ENCODE results near the gene C1orf53. TPM values are rescaled to one million over a fixed set of nuclear protein-coding genes. Genes with fewer than 3 reads are reported as not detected.
A peak's percentile ranks its signal among the peaks of the same experiment; 100 is the strongest.

The C1orf53 gene
- total and polyA plus RNA-seq, 2 of the 4 experiments (the other 2 are of a cell fraction): 4.8 to 7.0 TPM

DNA sequence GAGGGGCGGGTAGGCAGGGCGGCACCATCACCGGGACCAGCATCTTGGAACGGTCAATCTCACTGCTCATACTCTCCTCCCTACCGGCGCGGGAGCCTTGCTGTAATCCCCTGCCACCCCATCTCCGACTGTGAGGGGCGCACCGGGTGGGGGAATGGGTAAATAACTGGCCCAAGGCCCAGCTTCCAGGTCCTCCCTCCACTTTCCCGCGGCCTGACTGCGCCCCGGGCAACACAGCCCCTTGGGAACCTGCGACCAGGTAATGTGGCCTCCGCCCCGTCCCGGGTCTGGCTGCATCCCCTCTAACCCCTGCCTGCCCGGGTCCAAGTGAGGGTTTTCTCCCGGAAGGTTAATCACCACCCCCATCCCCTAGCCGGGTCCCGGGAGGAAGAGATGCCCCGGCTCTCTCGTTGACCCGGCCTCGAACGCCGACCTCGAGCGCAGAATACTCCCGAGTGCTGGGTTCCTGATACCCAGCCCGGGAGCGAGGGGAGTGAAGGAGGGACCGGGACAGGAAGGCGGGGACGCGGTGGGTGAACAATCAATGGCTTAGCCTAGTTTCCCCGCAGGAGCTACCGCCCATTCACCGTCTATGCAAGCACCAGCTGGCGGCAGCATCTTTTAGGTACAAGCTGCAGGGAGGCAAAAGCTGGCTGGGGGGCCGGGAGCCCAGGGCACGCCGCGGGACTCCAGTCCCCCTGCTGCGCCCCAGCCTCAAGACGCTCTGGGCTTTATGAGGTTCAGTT, 8.9 kb downstream of the C1orf53 start:
- dilution Hi-C loops (cut with HindIII; ENCODE audit: low sequenced_read_pairs, unreplicated experiment) (no loop called here), intact Hi-C loops (cut with micrococcal nuclease) (loop anchor here (10.0 kb wide), 2 partner anchors 506 to 774 kb away; no protein-coding TSS in a partner anchor), in situ Hi-C loops (cut with MboI; ENCODE audit: low sequenced_read_pairs) (loop anchor here (10.0 to 25.0 kb wide), 2 partner anchors 554 to 776 kb away; no protein-coding TSS in a partner anchor)
- Histone ChIP-seq H3K27ac (ENCODE audit: insufficient read depth, low read length) (no peak overlapping the region), H3K4me3 (ENCODE audit: insufficient read depth, low read depth, low read length) (no peak overlapping the region), H2BK5ac (ENCODE audit: low read depth, low read length, poor library complexity, severe bottlenecking) (no peak overlapping the region), H3K27me3 (ENCODE audit: control insufficient read depth, insufficient read depth, low read length) (peaks cover 88% of the 10 kb centered on the region), H2AK5ac (ENCODE audit: low read depth, low read length) (no peak overlapping the region), H2BK15ac (ENCODE audit: low read depth, low read length) (no peak overlapping the region), H3K14ac (replicated peaks; ENCODE audit: low read depth, low read length) (no peak overlapping the region), H3K9ac (ENCODE audit: low read depth, low read length) (no peak overlapping the region), H3K4me1 (ENCODE audit: control insufficient read depth, insufficient read depth, low read length) (peaks cover 14% of the 10 kb centered on the region; the same call in 1 of the 2 replicates), H2AK9ac (replicated peaks; ENCODE audit: low read depth, low read length, poor library complexity) (no peak overlapping the region), H4K91ac (ENCODE audit: insufficient read depth, low read depth, low read length) (no peak overlapping the region), H3K4ac (ENCODE audit: low read depth, low read length) (no peak overlapping the region), H3K9me1 (ENCODE audit: insufficient read depth, low read length) (0 out of 2 replicates have a peak, but pooled peaks cover 4% of the 10 kb centered on the region), H3K9me3 (ENCODE audit: control insufficient read depth, insufficient read depth, low read length) (peaks cover 9% of the 10 kb centered on the region; the same call in 1 of the 2 replicates), H2BK120ac (ENCODE audit: low read depth, low read length) (no peak overlapping the region), H3K4me2 (ENCODE audit: low read depth, low read length) (peak overlapping the region; percentile 25), H4K20me1 (ENCODE audit: insufficient read depth, low read length) (no peaks in the 10 kb centered on the region), H4K5ac (ENCODE audit: low read depth, low read length) (no peak overlapping the region), H3K56ac (ENCODE audit: extremely low read depth, insufficient read depth, low read length) (no peak overlapping the region), H3K79me1 (ENCODE audit: low read depth in 1 of 2, low read length in 2 of 2) (no peaks in the 10 kb centered on the region), H3K23ac (ENCODE audit: low read depth, low read length) (no peak overlapping the region), H2BK20ac (ENCODE audit: low read depth, low read length) (no peak overlapping the region), H3K18ac (ENCODE audit: low read depth, low read length) (no peak overlapping the region), H2AFZ (replicated peaks; ENCODE audit: low read length, poor library complexity) (peak overlapping the region; percentile 69), H3K36me3 (ENCODE audit: control insufficient read depth, insufficient read depth, low read length) (no peaks in the 10 kb centered on the region), H4K8ac (ENCODE audit: low read depth in 2 of 2, low read length in 2 of 2) (no peak overlapping the region)
- ChIA-PET CTCF (no interaction called here), POLR2A (ENCODE audit: unreplicated experiment) (interaction anchor here (1.0 kb wide), 1 partner anchor 13 kb away, joined by 3 read pairs; no protein-coding TSS in a partner anchor)
- ATAC-seq (ENCODE audit: low read depth): no peak
- no peak for DNase-seq
- 1% methylated on average over 15 of the region's 47 CpGs; no CpG with 5 or more reads in 1 of the 2 experiments for WGBS, 2 experiments (ENCODE audit: extremely low coverage in 2 of 2, insufficient read length in 1 of 2)
- no TSS peak for BruUV-seq (replicated peaks)
- TF ChIP-seq, protein P1, sequence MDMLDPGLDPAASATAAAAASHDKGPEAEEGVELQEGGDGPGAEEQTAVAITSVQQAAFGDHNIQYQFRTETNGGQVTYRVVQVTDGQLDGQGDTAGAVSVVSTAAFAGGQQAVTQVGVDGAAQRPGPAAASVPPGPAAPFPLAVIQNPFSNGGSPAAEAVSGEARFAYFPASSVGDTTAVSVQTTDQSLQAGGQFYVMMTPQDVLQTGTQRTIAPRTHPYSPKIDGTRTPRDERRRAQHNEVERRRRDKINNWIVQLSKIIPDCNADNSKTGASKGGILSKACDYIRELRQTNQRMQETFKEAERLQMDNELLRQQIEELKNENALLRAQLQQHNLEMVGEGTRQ (IDR thresholded peaks at IDR 0.05; ENCODE audit: low read depth, low read length): no peak
- TF ChIP-seq, protein P2, sequence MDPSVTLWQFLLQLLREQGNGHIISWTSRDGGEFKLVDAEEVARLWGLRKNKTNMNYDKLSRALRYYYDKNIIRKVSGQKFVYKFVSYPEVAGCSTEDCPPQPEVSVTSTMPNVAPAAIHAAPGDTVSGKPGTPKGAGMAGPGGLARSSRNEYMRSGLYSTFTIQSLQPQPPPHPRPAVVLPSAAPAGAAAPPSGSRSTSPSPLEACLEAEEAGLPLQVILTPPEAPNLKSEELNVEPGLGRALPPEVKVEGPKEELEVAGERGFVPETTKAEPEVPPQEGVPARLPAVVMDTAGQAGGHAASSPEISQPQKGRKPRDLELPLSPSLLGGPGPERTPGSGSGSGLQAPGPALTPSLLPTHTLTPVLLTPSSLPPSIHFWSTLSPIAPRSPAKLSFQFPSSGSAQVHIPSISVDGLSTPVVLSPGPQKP (IDR thresholded peaks at IDR 0.05; ENCODE audit: borderline replicate concordance, low read depth, low read length): no peak
- TF ChIP-seq CHD1 (IDR thresholded peaks at IDR 0.05; ENCODE audit: low read depth, low read length): no peak
- TF ChIP-seq RAD21 (IDR thresholded peaks at IDR 0.05; ENCODE audit: low read length): no peak
- TF ChIP-seq MAFK (IDR thresholded peaks at IDR 0.05; ENCODE audit: low read depth, low read length): no peak
- no peak for TF ChIP-seq CEBPB (IDR thresholded peaks at IDR 0.05; ENCODE audit: low read depth, low read length)
- no peak for TF ChIP-seq MXI1 (IDR thresholded peaks at IDR 0.05; ENCODE audit: borderline replicate concordance, low read depth, low read length)
- no peak for TF ChIP-seq RFX5 (IDR thresholded peaks at IDR 0.05; ENCODE audit: low read depth, low read length)
- no peak for TF ChIP-seq CTCF (conservative IDR thresholded peaks at IDR 0.05; ENCODE audit: low read depth, low read length)
- no peak for TF ChIP-seq MAZ (IDR thresholded peaks at IDR 0.05; ENCODE audit: borderline replicate concordance, low read depth, low read length)
- TF ChIP-seq BHLHE40 (IDR thresholded peaks at IDR 0.05; ENCODE audit: low read depth, low read length): no peak
- TF ChIP-seq SMC3 (IDR thresholded peaks at IDR 0.05; ENCODE audit: low read depth, low read length): no peak
- TF ChIP-seq FOS (IDR thresholded peaks at IDR 0.05; ENCODE audit: low read depth, low read length): no peak
- no peak for TF ChIP-seq NFE2L2 (IDR thresholded peaks at IDR 0.05; ENCODE audit: low read depth, low read length)
